HG03159 (cell line): ENCODE results near the gene MTMR3.
A peak's percentile ranks its signal among the peaks of the same experiment; 100 is the strongest.

Source experiments
- ATAC-seq: cut with Tn5 transposase; IDR thresholded peaks from one replicate; pipeline ENCODE4 v1.9.1; 2021; ENCODE audit warnings: mild to moderate bottlenecking, moderate library complexity; ENCODE audit not compliant: unreplicated experiment

The MTMR3 gene

GRCh38 chr22:29867851-29868250 lies 15.1 kb upstream of the MTMR3 start:
- ATAC-seq = no peak

DNA sequence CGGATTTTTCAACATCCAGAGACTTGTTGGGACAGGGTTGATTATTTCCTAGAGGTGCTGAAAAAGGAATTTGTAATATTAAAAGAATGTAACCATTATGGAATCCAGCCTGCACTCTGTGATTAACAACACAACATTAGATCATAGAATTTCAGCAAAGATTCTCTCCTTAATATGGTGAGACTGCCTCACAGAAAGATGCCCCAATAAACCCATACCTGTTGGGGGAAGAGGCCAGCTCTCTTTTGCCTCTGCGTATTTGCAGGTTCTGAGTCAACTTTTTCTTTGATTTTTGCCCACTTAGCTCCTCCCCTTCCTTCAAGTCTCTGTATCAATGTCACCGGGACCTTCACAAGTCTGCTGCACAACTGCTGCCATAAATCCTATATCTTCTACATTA lies 12.4 kb upstream of the MTMR3 start:
- no peak for ATAC-seq

- no peak for ATAC-seq
Measured at GRCh38 chr22:29871684-29872083, 11.3 kb upstream of the MTMR3 start.

- ATAC-seq = no peak
Measured at GRCh38 chr22:29872144-29872893, 10.7 kb upstream of the MTMR3 start.

DNA sequence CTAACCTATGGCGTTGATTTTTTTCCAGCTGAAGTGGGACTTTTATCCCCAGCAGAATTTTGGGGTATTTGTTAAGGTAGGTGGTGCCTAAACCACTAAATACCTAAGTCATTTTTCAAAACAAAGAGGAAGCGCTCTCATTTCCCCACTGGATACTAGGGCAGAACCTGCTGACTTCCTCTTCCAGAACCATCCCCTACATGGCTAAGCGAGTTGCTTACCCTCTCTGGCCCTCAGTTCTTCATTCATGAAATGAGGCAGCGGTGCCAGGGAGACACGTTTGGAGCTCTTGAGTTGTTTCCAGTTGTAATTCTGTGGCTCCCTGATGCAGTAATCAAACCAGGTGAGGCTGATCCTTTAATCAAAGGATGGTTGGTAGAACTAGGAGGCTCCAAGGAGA lies 10.0 kb upstream of the MTMR3 start:
- ATAC-seq = no peak

DNA sequence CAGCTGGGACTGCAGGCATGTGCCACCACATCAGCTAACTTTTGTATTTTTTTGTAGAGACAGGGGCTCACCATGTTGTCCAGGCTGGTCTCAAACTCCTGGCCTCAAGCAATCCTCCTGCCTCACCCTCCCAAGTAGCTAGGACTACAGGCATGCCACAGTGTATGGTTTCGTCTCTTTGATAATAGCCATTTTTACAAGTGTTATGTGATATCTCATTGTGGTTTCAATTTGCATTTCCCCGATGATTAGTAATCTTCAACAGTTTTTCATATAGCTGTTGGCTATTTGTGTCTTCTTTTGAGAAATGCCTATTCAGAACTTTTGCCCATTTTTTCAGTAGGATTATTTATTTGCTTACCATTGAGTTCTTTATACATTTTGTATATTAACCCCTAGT lies 9.0 kb upstream of the MTMR3 start:
- no peak for ATAC-seq

DNA sequence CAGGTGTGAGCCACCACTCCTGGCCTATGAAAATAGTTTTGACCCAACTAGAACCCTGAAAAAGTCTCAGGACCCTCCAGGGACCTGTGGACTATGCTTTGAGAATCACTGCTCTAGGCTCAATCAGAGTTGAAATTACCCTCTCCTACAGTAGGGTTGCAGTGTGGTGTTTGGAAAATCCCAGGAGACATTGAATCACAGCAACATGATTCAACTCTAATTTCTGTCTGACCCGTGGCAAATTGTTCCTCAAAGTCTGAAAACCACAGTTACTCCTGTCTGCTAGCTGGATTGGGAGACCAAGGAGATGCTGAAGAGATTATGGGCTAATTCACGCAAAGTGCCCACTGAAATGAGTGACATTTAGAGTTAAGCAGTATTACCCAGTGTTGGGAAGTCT lies 5.4 kb upstream of the MTMR3 start:
- ATAC-seq = no peak

- no peak for ATAC-seq
Measured at GRCh38 chr22:29879753-29880152, 3.2 kb upstream of the MTMR3 start.

DNA sequence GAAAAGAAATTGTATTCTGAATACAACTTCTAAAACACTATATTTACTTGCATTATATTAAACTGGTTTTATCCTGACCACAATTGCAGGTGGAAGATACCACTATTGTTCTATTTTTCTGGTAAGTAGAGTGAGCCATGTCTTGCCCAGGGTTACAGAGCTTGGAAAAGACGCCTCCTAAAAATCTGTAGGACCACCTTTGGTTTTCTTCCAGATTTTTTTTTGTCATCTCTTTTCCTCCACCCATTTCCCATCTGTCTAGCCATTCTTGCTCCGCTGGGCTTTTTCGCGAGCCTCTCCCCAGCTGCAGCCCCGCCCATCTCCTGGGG lies 294 bp upstream of the MTMR3 start:
- peak; percentile 67 for ATAC-seq

DNA sequence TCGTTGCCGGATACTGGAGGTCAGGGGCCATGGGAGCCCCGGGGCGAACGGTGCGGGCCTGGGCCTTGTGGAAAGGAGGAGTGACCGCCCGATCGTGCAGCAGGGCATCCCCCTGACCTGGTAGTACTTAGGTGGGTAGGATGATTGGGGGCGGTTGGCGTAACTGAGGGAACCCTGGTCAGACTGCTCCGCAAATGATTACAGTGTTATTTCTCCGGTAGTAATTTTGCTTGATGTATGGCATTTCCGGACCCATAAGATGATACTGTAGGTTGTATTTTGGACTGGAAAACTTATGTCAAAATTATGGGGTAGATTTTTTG lies 762 bp downstream of the MTMR3 start:
- no peak for ATAC-seq

DNA sequence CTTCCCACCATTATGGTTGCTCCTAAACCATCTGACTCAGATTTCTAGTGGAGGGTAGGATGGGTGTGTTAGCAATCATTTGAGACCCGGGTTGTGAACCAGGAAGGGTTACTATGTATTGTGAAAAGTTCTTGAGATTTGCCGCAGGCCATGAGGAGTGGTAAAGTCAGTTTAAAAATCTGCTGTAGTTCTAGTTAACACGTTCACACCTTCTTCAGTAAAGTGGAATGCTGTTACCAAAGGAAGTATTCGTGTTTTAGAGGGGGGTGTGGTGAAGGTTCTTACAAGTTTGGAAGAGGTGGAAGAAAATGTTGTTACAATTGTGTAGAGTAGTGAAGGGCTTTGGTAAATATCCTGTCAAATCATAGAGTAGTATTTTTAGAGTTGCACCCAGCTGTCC lies 2.6 kb downstream of the MTMR3 start:
- ATAC-seq = no peak

GRCh38 chr22:29886596-29886995 lies 3.6 kb downstream of the MTMR3 start:
- ATAC-seq = no peak

- no peak for ATAC-seq
Measured at GRCh38 chr22:29887358-29887757, 4.4 kb downstream of the MTMR3 start.

- ATAC-seq = no peak
Measured at GRCh38 chr22:29890760-29891159, 7.8 kb downstream of the MTMR3 start.

- no peak for ATAC-seq
Measured at GRCh38 chr22:29892315-29893156, 9.6 kb downstream of the MTMR3 start.

DNA sequence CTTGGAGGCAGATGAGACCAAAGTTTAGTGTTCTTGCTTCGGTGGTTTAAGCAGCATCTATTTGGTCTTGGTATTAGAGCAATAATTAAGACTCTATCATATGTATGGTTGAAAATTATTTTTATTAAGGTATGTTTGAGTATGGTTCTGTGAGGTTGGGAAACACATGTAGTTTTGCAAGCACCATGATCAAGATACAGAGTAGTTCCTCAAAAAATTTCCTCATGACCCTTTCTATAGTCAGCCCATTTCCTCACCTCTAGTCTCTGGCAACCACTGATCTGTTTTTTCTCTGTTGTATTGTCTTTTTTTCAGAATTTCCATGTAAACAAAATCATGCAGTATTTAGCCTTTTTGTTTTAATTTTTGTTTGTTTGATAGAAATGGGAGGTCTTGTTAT lies 18.4 kb downstream of the MTMR3 start:
- ATAC-seq = no peak

- no peak for ATAC-seq
Measured at GRCh38 chr22:29903371-29903770, 20.4 kb downstream of the MTMR3 start.

- ATAC-seq = no peak
Measured at GRCh38 chr22:29904020-29904419, 21.0 kb downstream of the MTMR3 start.

- no peak for ATAC-seq
Measured at GRCh38 chr22:29907753-29908515, 25.0 kb downstream of the MTMR3 start.

- no peak for ATAC-seq
Measured at GRCh38 chr22:29912141-29912540, 29.2 kb downstream of the MTMR3 start.

DNA sequence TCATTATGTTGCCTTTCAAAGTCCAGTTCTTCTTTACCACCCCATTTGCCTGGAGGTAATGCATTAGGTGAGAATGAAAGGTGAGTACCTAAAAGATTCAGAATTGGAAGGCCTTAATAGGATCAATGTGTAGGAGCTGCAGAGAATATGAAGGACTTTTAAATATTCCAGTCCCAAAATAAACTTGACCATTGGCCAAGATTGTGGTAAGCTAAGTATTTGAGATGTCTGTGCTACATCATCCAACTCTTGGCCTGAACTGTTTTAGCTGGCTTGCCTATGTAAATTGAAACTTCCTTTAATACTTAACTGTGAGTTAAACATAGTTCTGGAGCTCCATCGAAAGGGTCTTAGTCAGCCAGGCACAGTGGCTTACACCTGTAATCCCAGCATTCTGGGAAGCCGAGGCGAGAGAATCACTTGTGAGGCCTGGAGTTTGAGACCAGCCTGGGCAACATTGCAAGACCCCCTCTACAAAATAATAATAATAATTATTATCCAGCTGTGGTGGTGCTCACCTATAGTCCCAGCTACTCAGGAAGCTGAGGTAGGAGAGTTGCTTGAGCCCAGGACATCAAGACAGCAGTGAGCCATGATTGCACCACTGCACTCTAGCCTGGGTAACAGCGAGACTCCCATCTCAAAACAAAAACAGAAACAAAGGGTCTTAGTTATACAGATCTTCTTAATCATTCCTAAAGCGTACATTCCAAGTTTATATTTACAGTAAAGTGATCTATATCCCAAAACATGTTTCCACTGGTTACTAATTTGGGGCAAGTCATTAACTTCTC lies 29.8 kb downstream of the MTMR3 start:
- ATAC-seq = no peak
